Mucosa of descending colon (tissue), 3 donors: ENCODE data around the gene EPN1. TPM values are rescaled to one million over a fixed set of nuclear protein-coding genes. Genes with fewer than 3 reads are reported as not detected.

ENCODE experiments used
- ATAC-seq: fragments of 200-7000 bp; cut with Tn5 transposase; one replicate; pipeline ENCODE4 v1.9.1; 2020; ENCODE audit warnings: mild to moderate bottlenecking, moderate library complexity
- DNase-seq, 3 donors: peaks; one replicate each; pipeline ENCODE4 v3.0.0-alpha.2; 2020
- H3K36me3 ChIP-seq: fragments of 200-600 bp; one replicate; pipeline ENCODE4 v1.8.0; 2021; ENCODE audit warnings: low read depth, mild to moderate bottlenecking
- H3K4me1 ChIP-seq: fragments of 200-600 bp; one replicate; pipeline ENCODE4 v1.8.0; 2021; ENCODE audit warnings: low read depth, mild to moderate bottlenecking
- H3K4me3 ChIP-seq: fragments of 200-600 bp; one replicate; pipeline ENCODE4 v1.8.0; 2021; ENCODE audit warnings: mild to moderate bottlenecking
- H3K9me3 ChIP-seq: fragments of 200-600 bp; one replicate; pipeline ENCODE4 v1.8.0; 2021; ENCODE audit warnings: mild to moderate bottlenecking
- CTCF ChIP-seq: fragments of 200-600 bp; IDR thresholded peaks from one replicate; pipeline ENCODE4 v1.8.0; 2022; ENCODE audit warnings: antibody characterized with exemption, mild to moderate bottlenecking
- intact Hi-C, 2 donors: fragments of 100-400 bp; cut with DNase I in 1 of 2; cut with micrococcal nuclease in 1 of 2; formaldehyde crosslinking; loops; one replicate each; pipeline versions ENCODE4 v1.11.0 to v1.11.1; 2022; cut with DNase I, micrococcal nuclease
- total RNA-seq, 3 donors: library from RNA; stranded (reverse); fragmentation: NEBNext Ultra II Directional in 2 of 3; extraction: Animal tissue kit (Norgen Biotek cat#: 25700) in 2 of 3; gene quantifications; one replicate each; pipeline versions ENCODE4 v1.2.1 to v1.2.4, GENCODE V29; 2021 to 2023
- donor health status: DM: no; HTN: no; CAD: no; lungs with moderate emphysema.
- donor health status: DM: no; HTN: no; CAD: no.
- donor health status: DM: no; HTN: yes; CAD: no.

EPN1 gene
- total RNA-seq, 3 donors from 2014 or later: 156 to 251 (median 192) TPM

DNA sequence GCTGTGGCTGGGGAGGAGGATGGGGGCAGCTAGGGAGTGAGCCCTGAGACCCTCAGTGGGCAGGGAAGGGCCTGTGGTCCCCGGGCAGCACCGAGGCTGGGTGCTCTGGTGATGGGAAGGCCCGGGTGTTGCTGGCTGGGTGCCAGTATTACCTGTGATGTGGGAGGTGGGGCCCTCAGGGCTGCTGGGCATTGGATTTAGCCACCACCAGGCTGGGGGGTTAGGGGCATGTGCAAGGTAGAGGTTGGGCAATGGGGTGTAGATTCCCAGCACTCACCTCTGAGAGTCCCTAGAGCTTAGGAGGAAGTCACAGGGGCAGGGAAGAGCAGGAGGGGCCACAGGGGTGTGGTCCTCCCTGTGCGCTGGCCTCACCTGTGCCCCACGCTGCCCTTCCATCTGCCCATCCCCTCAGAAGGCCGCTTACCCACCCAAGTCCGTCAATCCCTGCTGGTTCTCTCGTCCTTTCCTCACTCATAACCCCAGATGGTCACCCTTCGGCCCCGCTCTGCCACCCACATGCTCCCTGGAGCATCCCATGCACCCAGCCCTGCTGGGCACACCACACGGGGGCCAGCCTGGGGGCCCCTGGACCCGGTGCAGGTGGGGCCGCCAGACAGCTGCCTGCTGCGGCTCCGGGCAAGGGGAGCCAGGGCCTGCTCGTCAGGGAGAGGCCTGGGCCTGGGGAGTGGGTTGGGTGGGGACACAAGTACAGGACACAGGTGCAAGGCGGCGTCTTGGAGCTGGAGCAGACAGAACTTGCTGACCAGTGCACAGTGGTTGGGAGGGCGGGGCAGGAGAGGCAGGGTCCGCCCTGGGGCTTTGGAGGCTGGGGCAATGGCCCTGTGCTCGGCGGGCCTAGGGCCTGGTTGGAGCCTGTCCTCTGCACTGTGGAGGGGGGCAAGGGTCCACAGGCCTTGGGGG lies 12.5 kb downstream of the EPN1 start:
- ATAC-seq: peak; percentile 38
- Histone ChIP-seq H3K4me1 (peaks cover 67% of the 10 kb centered on the region), H3K4me3 (no peak overlapping the region), H3K9me3 (no peaks in the 10 kb centered on the region), H3K36me3 (no peaks in the 10 kb centered on the region)
- no peak for TF ChIP-seq CTCF
- DNase-seq: peak; percentile 71 to 87 (median 81)
- intact Hi-C loops: no loop called here

GRCh38 chr19:55688422-55689218 lies 13.6 kb downstream of the EPN1 start:
- Histone ChIP-seq H3K4me3 (no peak overlapping the region), H3K4me1 (peaks cover 56% of the 10 kb centered on the region), H3K36me3 (no peaks in the 10 kb centered on the region), H3K9me3 (no peaks in the 10 kb centered on the region)
- no peak for TF ChIP-seq CTCF
- ATAC-seq: peak; percentile 83
- intact Hi-C loops: no loop called here
- DNase-seq: peak; percentile 91 to 92 (median 92)

GRCh38 chr19:55689411-55690108 lies 14.5 kb downstream of the EPN1 start:
- intact Hi-C loops: no loop called here
- H3K4me1 ChIP-seq: peaks cover 50% of the 10 kb centered on the region
- no peaks in the 10 kb centered on the region for H3K9me3 ChIP-seq
- TF ChIP-seq CTCF: no peak
- no peak overlapping the region for H3K4me3 ChIP-seq
- DNase-seq (peak in 2 of 3 donors; percentile 51 to 53), ATAC-seq (no peak)
- H3K36me3 ChIP-seq: no peaks in the 10 kb centered on the region

DNA sequence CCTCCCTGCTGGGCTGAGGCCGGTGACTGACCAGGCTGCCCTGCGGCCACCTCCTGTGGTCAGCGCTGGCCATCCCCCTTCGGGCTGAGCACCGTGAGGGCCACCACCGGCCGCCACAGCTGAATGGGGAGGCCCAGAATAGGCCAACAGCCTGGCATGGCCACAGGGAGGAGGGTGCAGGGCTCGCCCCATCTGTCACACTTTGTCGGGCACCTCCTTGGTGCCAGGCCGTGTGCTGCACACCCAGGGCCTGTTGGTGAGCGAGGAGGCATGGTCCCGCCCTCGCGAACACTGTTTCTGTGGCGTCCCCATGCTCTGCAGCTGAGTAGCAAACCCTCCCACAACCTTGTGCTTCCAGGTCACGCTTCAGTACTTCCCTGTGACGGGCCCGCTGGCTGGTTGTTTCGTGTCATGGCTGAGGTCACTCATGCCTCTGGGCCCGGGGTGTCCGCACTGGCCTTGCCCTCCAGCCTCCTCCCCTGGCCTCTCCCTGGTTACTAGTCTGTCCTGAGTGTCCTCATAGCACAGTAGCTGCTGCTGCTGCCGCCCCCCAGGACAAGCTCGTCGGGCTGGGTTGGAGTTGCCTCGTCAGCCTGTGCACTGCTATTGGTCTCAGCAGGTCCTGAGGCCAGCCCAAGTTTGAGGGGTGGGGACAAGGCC lies 15.2 kb downstream of the EPN1 start:
- ATAC-seq: no peak
- intact Hi-C loops: no loop called here
- no peak for TF ChIP-seq CTCF
- H3K4me1 ChIP-seq: peaks cover 43% of the 10 kb centered on the region
- H3K9me3 ChIP-seq: no peaks in the 10 kb centered on the region
- H3K36me3 ChIP-seq: no peaks in the 10 kb centered on the region
- peak; percentile 3 to 42 (median 36) for DNase-seq
- H3K4me3 ChIP-seq: no peak overlapping the region
